Endodermal cell (in vitro differentiated cells): Measurements from ENCODE around the gene ICAM2. TPM values are rescaled to one million over a fixed set of nuclear protein-coding genes. Genes with fewer than 3 reads are reported as not detected.
A peak's percentile ranks its signal among the peaks of the same experiment; 100 is the strongest.

Experiments used
- DNase-seq: peaks from one replicate; pipeline ENCODE4 v3.0.0-alpha.2; 2017
- H3K27ac ChIP-seq: 2 replicates; pipeline ENCODE4 v1.5.1; 2013; ENCODE audit warnings: mild to moderate bottlenecking, low read depth, low read length, moderate library complexity
- H3K27me3 ChIP-seq: 2 replicates; pipeline ENCODE4 v1.6.1; 2013; ENCODE audit warnings: mild to moderate bottlenecking, low read length, moderate library complexity; ENCODE audit not compliant: insufficient read depth, control insufficient read depth, poor library complexity, severe bottlenecking
- H3K36me3 ChIP-seq: 2 replicates; pipeline ENCODE4 v1.7.0; 2013; ENCODE audit warnings: mild to moderate bottlenecking, low read length, moderate library complexity; ENCODE audit not compliant: control insufficient read depth, insufficient read depth
- H3K4me1 ChIP-seq: one replicate; pipeline ENCODE4 v1.7.0; 2013; ENCODE audit warnings: low read length; ENCODE audit not compliant: control insufficient read depth, insufficient read depth
- H3K4me3 ChIP-seq: 2 replicates; pipeline ENCODE4 v1.5.1; 2013; ENCODE audit warnings: mild to moderate bottlenecking, low read length, moderate library complexity
- H3K9ac ChIP-seq: 2 replicates; pipeline ENCODE4 v1.6.1; 2013; ENCODE audit warnings: mild to moderate bottlenecking, low read length, moderate library complexity; ENCODE audit not compliant: poor library complexity, severe bottlenecking; ENCODE audit errors: extremely low read depth
- H3K9me3 ChIP-seq: 2 replicates; pipeline ENCODE4 v1.6.1; 2013; ENCODE audit warnings: mild to moderate bottlenecking, low read length, moderate library complexity; ENCODE audit not compliant: control insufficient read depth
- H3K27ac Mint-ChIP-seq: 2 replicates; pipeline ENCODE4 v1.8.0; 2020; ENCODE audit warnings: mixed read lengths
- H3K27me3 Mint-ChIP-seq: 2 replicates; pipeline ENCODE4 v1.8.0; 2021; ENCODE audit warnings: mild to moderate bottlenecking, mixed read lengths; ENCODE audit not compliant: insufficient read depth
- H3K36me3 Mint-ChIP-seq: 2 replicates; pipeline ENCODE4 v1.8.0; 2020; ENCODE audit warnings: low read depth, mixed read lengths
- H3K4me1 Mint-ChIP-seq: 2 replicates; pipeline ENCODE4 v1.8.0; 2020; ENCODE audit warnings: mixed read lengths
- H3K4me3 Mint-ChIP-seq: 2 replicates; pipeline ENCODE4 v1.8.0; 2020; ENCODE audit warnings: mild to moderate bottlenecking, moderate library complexity, mixed read lengths
- H3K9me3 Mint-ChIP-seq: 2 replicates; pipeline ENCODE4 v1.8.0; 2020; ENCODE audit warnings: mild to moderate bottlenecking, mixed read lengths
- CTCF ChIP-seq: fragments of 200-600 bp; sonication (generic); conservative IDR thresholded peaks from 2 replicates; pipeline ENCODE4 v1.5.0; 2021; ENCODE audit warnings: antibody characterized with exemption, mild to moderate bottlenecking
- WGBS, 2 experiments: methylation state at CpG; one replicate each; pipeline versions ENCODE4 v1.1.5 to v1.1.7; 2013; ENCODE audit warnings: missing lambda C conversion rate in 2 of 2, mixed read lengths in 1 of 2; ENCODE audit not compliant: insufficient coverage in 1 of 2, insufficient read length in 1 of 2; 5-methylcytosine and 5-hydroxymethylcytosine counted together
- total RNA-seq, 2 donors: library from RNA; stranded (reverse); fragmentation: NEBNext Ultra II Directional in 1 of 2; extraction: Animal tissue kit (Norgen Biotek cat#: 25700) in 1 of 2; gene quantifications; 2 replicates in 1 of 2; 3 replicates in 1 of 2; pipeline ENCODE4 v1.2.1, GENCODE V29; 2021

Gene ICAM2
- total RNA-seq, 2 donors from 2014 or later, result 0.75 TPM; not detected in 1

DNA sequence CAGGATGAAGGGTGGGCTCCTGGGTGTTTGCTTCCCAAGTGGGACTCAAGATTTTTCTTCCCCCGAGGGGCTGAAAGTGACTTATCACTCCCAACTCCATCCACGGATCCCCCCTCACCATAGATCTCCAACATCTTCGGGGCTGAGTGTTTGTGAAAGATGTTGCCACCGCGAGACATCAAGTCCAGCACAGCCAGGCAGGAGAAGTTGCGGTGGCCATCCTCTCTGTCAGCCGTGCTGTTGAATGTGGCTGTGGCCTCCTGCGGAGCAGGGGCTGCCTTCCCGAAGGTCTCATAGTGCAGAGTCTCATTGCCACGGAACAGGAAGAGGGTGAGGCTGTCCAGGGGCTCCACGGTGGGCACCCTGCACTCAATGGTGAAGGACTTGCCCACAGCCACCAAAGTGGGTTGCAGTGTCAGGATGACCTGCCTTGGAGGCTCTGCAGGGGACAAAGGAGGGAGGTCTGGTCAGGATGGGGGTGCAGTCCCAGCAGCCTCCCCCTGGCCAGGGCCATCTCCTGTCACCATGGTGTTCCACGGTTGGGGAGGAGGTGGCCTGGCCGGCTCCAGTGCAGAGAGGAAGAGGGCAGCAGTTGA lies 16.8 kb downstream of the ICAM2 start:
- WGBS, 2 experiments, result 88 to 95% methylated on average over 8 to 13 of the region's 13 CpGs
- peak; percentile 43 for DNase-seq
- no peak for TF ChIP-seq CTCF
- H3K9me3 Mint-ChIP-seq, result no peaks in the 10 kb centered on the region
- H3K4me3 Mint-ChIP-seq, result no peak overlapping the region
- Histone ChIP-seq H3K36me3 (no peaks in the 10 kb centered on the region), H3K4me1 (no peaks in the 10 kb centered on the region), H3K9ac (no peak overlapping the region), H3K27me3 (no peaks in the 10 kb centered on the region), H3K27ac (no peak overlapping the region), H3K4me3 (no peak overlapping the region), H3K9me3 (no peaks in the 10 kb centered on the region)
- no peaks in the 10 kb centered on the region for H3K4me1 Mint-ChIP-seq
- peaks cover 14% of the 10 kb centered on the region for H3K27me3 Mint-ChIP-seq
- no peaks in the 10 kb centered on the region for H3K36me3 Mint-ChIP-seq
- no peak overlapping the region for H3K27ac Mint-ChIP-seq

GRCh38 chr17:64002658-64003525 lies 17.5 kb downstream of the ICAM2 start:
- H3K36me3 Mint-ChIP-seq, result no peaks in the 10 kb centered on the region
- TF ChIP-seq CTCF, result no peak
- peaks cover 16% of the 10 kb centered on the region for H3K27me3 Mint-ChIP-seq
- Histone ChIP-seq H3K27ac (no peak overlapping the region), H3K4me1 (no peaks in the 10 kb centered on the region), H3K27me3 (peaks cover under 1% of the 10 kb centered on the region), H3K36me3 (no peaks in the 10 kb centered on the region), H3K9ac (no peak overlapping the region), H3K9me3 (no peaks in the 10 kb centered on the region), H3K4me3 (no peak overlapping the region)
- no peaks in the 10 kb centered on the region for H3K9me3 Mint-ChIP-seq
- no peak overlapping the region for H3K27ac Mint-ChIP-seq
- H3K4me1 Mint-ChIP-seq, result no peaks in the 10 kb centered on the region
- WGBS, 2 experiments, result 93 to 97% methylated on average over 9 to 22 of the region's 22 CpGs
- DNase-seq, result peak; percentile 43
- H3K4me3 Mint-ChIP-seq, result no peak overlapping the region

DNA sequence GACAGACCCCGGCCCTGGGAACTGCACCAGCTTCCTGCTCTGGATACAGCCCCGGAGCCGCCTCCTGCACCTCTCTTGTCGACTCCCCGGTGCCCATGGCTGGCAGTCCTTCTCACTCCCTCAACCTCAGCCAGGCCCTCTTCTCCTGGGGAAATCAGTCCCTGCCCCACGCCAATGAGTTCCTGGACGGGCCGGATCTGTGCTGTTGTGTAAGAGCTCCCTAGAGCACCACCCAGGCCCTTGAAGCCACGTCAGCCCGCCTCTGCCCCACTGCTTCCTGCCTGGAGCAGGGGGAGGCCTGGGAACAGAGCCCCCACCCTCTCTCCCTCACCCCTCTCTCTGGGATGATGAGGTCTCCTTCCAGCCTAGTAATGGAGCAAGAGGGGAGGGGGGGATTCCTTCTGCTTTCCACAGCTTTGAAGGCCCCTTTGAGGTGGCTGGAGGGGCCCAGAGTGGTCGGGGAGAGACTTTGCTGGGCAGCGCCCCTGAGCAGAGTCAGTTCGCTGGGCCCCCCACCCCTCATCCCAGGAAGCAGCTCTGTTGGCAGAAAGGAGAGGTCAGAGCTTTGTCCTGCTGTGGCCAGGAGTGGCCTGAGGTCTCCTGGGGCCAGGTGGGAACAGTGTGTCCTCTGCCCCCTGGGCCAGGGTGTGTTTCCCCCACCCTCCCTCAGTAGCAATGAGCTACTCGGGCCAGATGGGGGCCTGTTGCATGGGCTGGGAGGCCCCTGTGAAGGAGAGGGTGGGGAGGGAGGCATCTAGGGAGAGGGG lies 18.5 kb downstream of the ICAM2 start:
- Mint-ChIP-seq H3K27ac (no peak overlapping the region), H3K36me3 (no peaks in the 10 kb centered on the region), H3K9me3 (no peaks in the 10 kb centered on the region), H3K4me3 (no peak overlapping the region), H3K4me1 (peaks cover 3% of the 10 kb centered on the region), H3K27me3 (peaks cover 26% of the 10 kb centered on the region)
- Histone ChIP-seq H3K27ac (no peak overlapping the region), H3K9ac (no peak overlapping the region), H3K27me3 (peaks cover 10% of the 10 kb centered on the region), H3K9me3 (no peaks in the 10 kb centered on the region), H3K4me3 (no peak overlapping the region), H3K36me3 (no peaks in the 10 kb centered on the region), H3K4me1 (no peaks in the 10 kb centered on the region)
- DNase-seq, result peak; percentile 59
- TF ChIP-seq CTCF, result no peak
- 92 to 94% methylated on average over 3 to 14 of the region's 14 CpGs for WGBS, 2 experiments
